Hypothalamus (tissue), 51 donors: ENCODE results near the gene ATG101.
"Not testable (repeated sequence)": the region's sequence is repeated elsewhere in the genome, so short reads cannot be mapped to it uniquely, and the experiment has no call there.

ENCODE experiments used
- DNase-seq, 51 donors: peaks; one replicate each; lab custom pipeline; 2025; lab: John Stamatoyannopoulos, UW

The ATG101 gene

DNA sequence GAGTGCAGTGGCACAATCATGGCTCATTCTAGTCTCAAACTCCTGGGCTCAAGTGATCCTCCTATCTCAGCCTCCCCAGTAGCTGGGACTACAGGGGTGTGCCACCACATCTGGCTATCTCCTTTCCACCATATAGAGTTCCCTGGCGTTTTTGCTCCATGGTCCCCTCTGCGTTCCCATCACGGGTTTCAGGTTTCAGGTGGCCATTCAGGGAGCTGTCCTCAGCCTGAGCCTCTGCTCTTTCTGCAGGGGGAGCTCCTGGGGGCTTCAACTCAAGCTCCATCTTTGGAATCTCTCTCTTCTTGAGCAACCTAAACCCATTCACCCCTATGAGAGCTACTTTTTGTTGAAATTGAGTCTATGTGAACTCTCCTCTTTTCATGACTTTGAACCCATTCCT, 21.3 kb downstream of the ATG101 start:
- no peak for DNase-seq

DNA sequence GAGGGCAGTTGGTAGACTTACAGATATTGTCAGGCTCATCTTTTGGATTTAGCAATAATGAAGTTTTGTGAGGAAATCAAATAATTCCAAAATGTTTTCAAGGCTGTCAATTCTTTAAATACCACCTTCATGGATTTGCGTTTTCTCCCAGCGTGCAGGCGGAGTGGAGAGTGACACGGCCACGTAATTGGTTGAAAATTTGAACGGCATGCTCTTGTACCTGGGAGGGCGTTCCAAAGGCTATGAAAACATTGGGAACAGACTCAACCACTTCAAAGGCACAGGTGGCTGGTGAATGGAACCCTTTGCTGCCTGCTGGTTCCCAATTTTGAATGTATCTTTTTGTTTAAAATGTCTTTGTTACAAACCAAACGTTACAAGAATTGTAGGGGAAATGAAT, 22.1 kb downstream of the ATG101 start:
- DNase-seq: no peak

DNA sequence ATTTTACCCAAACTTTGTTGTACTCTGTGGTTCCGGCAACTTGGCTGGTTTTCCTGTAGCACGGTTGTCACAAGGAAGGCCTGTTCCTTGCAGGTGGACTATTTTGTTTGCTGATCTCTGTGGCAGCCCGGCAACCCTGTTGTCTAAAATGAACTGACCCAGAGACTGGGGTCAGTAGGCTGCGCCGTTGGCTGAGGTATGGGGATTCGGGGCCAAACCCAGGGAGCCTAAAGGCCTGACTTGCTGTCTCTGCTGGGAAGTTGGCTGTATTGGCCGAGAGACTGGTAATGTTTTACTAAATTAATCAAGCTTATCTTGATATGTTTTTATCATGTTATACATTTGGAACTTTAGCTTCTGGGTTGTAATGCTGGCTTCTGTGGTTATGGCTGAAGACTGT, 23.6 kb downstream of the ATG101 start:
- DNase-seq: no peak

DNA sequence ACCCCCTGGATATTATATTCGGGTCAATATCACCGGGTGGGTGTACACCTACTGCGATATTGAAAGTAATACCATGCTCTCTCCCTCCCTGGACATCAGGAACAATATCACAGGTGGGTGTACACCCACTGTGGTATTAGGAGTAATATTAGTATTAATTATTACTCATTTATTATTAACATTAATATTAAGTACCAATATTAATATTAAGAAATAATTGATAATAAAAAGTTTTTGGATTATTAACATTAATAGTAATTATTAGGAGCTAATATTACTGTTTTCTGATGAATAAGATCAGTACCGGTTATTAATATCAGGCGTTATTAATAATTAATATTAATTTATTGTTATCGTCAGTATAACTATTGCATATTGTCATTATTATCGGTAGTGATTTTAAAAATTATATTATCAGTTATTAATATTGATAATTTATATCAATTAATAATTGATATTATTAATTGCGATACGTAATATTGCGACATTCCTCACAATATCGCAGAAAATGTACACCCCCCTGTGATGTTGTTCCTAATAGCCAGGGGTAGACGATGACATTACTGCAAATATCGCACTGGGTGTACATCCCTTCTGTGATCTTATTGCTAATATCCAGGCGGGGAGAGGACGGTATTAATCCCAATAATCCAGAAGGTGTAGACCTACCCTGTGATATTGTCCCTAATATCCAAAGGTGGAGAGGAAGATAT, 26.7 kb downstream of the ATG101 start:
- no peak for DNase-seq

DNA sequence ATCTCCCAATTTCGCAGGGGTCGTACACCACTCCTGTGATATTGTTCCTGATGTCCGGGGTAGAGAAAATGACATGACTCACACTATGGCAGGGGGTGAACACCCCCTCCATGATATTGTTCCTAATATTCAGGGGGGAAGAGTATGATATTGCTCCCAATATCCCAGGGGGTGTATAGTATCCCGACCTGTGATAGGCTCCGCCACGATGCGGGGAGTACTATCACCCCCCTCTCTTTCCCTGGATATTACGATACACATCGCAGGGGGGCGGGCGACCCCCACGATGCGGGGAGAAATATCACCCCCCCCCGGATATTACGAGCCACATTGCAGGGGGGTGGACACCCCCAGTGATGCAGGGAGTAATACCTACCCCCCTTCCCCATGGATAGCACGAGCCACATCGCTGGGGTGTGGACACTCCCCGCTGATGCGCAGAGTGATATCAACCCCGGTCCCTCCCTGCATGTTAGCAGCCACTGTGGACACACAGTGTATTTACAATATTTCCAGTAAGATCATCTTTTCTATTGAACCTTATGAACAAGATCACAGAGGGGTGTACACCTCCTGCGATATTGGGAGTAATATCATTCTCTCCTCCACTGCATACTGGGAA, 27.4 kb downstream of the ATG101 start:
- no peak for DNase-seq

DNA sequence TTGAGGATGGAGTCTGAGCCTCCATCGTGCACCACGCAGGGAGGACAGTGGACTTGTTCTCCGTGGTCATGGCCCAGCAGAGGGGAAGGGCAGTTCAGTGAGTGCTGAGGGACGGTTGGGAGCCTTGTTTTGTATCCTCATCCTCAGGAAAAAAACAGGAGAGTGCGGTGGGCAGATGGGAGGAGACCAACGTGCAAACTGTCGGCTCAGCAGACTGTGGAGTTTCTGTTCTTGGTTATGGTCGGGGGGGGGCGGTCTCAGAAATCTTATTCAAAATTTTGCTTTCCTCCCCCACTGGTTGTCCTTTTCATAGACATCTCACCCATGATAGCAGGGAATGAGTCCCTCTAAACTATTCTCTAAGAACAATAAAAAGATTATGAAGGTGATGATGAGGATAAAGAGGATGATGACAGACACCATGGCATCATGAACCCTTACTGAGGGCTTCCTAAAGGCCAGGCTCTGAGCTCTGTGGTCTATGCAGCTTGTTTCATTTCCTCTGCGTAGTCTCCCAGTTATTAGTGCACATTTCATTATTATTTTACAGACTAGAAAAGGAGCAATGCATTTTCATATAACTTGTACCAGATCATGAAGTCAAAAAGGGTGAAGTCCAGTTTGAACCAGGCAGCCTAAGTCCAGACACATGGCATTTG, 34.8 kb downstream of the ATG101 start:
- DNase-seq: not testable (repeated sequence)

DNA sequence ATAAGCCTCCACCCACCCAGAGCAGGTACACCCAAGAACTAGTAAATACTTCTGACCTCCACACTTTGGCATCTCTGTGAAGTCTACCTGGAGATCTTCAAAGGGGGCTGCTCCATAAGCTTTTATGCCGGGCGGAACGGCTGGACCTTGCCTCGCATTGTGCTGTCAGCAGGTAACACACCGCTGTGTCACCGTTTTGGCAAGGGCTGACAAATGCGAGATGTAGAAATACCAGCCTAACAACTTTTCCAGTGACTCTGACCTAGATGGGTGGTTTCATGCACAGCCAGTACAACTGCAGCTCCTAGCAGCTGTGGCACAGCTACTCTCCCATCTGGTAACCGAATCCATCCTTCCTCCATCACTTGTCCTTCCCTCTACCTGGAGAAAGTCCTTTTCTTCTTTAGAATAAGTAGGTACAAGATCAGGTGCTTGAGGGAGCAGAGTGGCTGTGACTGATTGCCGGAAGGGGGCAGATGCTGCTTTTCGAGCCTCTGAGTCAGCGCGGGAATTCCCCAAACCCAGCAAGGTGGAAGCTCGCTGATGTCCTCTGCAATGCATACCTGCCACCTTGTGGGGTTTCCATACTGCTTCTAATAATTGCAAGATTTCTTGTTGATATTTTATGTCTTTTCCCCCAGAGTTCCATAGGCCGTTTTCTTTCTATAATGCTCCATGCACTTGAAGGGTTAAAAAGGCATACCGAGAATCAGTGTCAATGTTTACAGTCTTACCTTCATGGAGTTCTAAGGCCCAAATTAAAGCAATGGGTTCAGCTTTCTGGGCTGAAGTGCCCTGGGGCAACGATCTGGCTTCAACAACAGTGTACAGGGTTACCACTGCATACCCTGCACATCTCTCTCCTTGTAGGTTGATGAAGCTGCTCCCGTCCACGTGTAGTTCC, 46.7 kb downstream of the ATG101 start:
- DNase-seq: not testable (repeated sequence)

DNA sequence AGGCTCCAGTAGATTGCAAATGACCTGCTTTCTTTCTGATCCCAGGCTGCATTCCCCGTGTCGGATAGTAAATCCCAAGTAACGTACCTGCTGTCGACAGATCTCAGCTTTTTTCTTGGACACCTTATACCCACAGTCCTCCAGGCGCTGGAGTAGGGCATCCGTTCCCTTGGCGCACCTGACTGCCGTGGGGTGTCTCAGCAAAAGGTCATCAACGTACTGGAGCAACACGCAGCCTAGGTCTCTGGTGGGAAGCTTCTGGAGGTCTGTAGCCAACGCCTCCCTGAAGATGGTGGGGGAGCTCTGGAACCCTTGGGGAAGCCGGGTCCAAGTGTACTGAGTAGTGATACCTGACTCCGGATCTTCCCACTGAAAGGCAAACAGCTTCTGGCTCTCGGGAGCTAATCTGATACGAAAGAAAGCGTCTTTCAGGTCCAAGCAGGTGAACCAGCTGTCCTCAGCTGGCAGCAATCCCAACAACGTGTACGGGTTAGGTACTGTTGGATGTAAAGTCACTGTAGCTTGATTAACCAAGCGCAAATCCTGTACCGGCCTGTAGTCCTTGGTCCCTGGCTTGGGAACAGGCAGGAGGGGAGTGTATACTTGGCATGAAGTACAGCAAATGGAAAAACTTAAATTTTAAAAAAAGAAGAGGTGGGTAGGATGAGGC, 48.2 kb downstream of the ATG101 start:
- not testable (repeated sequence) for DNase-seq

DNA sequence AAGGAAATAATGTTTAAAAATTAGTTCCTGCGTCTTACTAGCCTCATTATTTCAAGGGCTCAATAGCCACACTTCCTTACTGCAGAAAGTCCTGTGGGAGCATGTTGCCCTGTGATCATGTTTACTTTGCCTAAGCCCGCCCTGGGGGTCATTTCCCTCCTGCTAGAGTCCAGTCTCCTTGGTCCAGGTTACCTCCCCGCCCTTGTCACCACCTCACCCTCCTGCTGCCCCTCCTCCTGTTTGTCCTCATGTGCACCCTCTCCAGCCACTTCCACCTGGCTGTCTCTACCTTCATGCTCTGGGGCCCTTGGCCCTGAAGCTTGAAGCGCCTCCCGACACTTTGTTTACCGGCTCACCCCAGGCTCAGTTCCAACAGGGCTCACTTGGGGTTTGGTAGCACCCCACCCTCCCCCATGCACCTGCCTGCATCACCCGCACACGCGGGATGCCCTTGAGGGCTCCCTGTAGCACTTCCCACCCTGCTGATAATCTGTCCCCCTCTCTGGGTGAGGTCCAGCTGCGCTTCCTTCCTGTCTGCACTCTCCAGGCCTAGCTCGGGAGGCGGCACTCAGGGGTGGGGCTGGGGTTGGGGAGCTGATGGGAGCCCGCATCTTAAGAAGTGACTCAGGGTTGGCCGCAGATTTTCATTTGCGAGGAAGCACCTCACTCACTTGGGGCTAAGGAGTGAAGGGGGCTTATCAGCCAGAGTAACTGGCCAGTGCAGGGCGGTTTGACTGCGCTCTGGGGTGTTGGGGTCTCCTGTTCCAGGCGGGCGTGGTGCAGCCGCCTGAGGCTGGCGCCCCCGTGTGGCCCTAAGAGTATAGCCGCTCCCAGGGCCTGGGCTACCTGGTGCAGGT, 49.8 kb downstream of the ATG101 start:
- DNase-seq: peak in 1 of 51 donors; percentile 4

DNA sequence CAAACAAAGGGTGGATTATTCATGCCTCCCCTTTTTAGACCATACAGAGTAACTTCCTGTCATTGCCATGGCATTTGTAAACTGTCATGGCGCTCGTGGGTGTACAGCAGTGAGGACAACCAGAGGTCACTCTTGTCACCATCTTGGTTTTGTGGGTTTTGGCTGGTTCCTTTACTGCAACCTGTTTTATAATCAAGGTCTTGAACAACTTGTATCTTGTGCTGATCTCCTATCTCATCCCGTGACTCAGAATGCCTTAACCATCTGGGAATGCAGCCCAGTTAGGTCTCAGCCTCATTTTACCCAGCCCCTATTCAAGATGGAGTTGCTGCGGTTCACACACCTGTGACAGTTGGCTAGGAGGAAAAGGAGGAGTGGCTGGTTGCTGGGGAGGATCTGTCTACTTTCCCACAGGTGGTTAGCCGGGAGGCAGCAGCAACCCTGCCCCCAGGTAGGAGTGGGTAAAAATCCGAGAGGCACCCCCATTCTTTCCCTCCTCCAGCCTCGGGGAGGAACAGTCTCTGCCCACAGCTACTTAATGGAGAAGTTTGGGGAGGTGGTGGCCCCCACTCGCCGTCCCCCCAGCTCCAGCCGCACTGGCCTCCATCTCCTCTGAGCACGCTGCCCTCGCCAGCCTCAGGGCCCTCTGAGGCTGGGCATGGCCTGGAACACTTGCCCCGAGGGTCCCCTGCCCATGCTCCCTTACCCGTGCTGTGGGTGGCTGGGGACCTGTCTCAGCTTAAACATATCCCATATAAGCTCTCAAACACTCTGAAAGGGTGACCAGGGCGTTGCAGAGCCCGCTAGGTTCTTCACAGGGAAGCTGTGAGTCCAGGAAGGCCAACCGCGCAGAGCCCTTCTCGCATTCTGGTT, 51.4 kb downstream of the ATG101 start:
- DNase-seq: no peak

DNA sequence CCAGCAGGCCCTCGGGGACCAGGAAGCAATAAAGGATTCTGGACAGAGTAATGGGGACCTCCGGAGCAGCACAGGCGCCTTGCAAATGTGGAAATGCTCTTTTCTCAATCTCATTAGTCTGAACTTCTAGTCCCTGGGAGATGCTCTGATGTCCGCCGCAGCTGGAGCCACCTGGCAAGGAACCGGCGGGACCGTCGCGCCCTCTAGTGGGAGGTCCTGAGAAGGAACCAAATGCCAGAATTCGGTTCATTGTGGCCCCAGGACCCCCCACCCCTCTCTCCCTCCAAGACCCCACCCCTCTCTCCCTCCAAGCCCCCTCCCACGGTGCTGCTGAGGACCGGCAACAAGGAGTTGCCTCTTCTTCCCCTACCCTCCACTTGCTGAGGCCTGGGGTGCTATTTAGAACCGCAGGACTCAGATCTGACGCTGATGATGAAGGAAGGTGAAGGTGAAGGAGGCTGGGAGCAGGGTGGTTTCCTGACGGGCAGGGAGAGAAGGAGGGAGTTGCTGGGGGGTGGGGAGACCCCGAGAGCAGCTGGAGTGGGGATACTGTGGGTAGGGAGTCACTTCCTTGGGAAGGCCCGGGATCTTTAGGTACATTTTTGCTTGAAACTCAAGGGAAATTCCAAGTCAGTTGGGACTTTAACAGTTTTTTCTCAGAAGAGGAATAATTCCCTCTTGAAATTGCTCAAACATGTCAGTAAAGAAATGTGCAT, 52.2 kb downstream of the ATG101 start:
- DNase-seq: peak in 30 of 51 donors; percentile 2 to 66 (median 25)

DNA sequence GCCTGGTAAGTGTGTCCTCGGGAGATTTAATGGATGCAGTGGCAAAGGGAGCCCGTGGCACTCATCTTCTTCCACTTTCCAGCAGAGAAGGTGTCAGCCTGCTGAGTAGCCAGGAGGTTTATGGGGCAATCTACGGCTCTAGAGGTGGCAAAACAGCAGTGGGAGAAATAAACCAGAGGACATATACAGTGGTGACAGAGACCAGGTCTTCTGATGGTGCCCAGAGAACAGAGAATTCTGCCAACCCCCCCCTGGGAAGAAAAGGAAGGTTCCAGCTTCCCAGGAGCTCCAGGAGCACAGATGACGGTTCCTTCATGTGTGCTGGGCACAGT, 52.7 kb downstream of the ATG101 start:
- DNase-seq: no peak

DNA sequence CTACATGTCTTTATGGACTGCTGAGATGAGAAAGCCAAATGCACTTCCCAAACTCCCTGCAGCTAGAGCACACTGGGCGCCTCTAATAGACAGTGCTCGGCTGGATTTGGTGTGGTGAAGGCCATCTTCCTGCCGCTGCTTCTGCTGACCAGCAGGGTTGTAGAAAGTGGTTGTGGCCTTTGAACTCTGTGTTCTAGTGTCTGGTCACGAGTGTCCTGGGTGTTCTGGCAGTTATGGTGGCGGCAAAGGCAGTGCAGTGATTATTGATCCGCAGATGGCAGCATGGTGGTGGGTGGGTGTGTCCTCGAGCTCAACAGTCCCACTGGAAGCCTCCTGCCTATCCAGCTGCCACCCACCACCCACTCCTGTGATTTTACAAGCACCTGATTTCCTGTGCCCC, 53.1 kb downstream of the ATG101 start:
- no peak for DNase-seq

DNA sequence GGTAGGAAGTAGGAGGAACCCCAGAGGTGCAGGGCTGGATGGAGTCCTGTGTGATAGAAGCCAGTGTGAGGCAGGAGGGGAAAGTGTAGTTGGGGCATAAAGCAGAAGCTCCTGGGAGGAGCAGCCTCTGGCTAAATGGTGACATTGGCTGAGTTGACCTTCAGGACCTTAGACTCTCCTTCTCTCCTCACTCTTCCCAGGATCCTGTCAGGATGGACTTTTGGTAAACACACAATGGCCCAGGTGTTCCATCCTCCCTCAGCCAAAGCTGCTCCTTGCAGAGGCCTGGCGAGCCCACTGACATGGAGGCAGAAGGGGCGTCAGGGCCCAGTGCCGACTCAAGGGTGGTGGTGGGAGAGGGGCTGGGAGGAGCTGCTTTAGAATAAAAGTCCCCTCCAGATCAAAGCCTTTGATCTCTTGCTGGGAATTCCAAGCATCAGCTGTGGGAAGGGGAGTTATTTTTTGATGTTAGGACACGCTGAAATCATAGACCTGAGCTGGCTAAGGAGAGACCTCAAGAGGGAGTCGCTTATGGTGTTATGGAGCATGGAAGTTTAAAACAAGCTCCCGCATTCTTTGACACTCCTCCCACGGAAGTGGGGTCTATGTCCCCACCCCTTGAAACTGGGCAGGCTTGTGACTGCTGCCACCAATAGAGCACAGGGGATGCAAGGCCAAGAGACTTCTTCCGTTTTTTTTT, 53.9 kb downstream of the ATG101 start:
- DNase-seq: no peak

DNA sequence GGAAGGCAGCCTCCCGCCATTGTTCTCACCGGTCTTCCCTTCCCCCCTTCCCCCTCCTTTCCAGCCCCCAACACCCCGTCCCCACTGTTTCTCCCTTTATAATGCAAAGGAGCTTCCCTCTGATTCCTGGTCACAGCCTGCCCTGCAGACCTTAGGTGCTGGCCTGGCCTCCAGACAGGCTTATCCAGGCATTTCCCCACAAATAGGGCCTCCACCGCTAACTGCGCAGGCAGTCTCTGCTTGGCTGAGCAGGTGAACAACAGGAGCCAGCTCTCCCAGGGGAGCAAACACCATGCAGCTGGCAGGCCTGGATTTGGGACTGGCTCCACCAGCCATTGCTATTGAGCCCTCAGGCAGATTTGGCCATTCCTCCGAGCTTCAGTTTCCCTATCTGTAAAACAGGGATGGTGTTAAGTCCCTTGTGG, 55.7 kb downstream of the ATG101 start:
- DNase-seq: no peak

DNA sequence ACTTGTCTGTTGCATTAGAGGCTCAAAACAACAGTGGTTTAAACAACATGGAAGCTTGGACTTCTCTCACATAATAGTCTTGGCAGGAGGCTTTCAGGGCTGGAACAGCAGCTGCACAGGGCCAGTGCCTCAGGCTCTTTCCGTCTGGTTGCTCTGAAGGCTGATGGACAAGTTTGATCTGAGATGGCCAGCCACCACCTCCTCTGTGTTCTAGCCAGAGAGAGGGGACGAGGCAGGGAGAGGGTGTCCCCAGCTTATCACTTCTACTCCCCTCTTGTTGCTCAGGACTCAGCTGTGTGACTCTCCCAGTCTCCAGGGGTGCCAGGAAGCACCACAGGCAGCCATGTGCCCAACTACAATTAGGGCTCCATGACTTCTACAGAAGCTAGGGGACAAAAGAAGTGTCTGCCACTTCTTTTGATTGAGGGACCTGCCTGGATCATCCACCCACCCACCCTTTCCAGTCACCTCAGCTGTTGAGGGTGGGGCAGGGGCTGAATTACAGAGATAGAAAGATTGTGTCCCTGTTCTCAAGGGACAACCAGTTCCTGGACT, 56.3 kb downstream of the ATG101 start:
- no peak for DNase-seq
